ENCODE measurements around the gene HOXA13.

The HOXA13 gene

DNA sequence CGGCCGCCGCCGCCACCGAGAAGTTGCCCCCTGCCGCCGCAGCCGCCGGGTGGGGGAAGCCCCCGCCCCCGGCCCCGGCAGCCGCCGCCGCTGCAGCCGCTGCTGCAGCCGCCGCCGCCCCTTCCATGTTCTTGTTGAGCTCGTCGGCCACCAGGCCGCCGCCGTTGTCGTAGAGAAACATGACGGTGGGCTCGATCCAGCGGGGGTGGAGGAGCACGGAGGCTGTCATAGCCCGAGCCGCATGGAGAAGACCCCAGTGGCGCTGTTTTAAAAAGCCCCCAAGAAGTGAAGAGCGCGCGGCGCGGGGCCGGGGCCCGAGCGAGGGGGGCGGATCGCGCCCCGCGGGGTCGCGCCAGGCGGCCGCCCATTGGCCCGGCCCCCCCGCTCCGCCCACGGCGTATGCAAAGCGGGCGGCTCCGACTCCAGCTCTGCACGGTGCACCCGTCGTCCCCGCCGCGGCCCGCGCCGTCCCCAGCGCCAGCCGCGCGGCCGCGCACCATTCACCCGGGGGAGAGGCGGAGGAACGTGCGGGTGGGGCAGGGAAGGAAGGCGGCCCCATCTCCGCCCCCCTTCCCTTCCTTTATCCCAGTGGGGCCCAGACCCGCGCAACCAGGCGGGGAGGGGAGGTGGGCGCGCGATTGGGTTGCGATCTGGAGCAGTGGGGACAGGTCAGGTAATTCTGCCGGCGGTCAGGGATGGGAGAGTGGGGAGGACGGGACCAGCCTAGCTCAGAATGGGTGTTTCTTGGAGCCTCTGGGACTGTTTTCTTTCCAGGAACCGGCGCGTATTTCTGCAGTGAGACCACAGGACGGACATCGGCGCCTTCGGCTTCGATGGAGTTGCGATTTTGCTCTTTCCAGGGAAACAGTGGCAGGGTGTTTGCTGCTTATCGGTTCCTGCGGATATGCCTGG is at the start of gene HOXA13:
TSS of gene HOXA13 (minus strand) at position 243 of the 912 bp plus-strand sequence. CDS start at position 229, 14 bp downstream.
- Histone ChIP-seq H3K27me3 (ENCODE audit: insufficient read depth, low read length) (peaks cover 99% of the 10 kb centered on the region), H3K36me3 (ENCODE audit: insufficient read depth, low read depth, low read length) (no peaks in the 10 kb centered on the region), H3K9ac (ENCODE audit: low read depth, low read length) (no peak within 1 kb of the TSS), H3K4me1 (ENCODE audit: insufficient read depth, low read length) (no peaks in the 10 kb centered on the region), H3K27ac (ENCODE audit: low read length) (no peak within 1 kb of the TSS), H3K9me3 (ENCODE audit: insufficient read depth, low read depth, low read length) (peaks cover 9% of the 10 kb centered on the region; the same call in 1 of the 2 replicates), H3K4me3 (ENCODE audit: low read length) (peak within 1 kb of the TSS; percentile 29; the same call in 1 of the 2 replicates)

- H3K27ac ChIP-seq (ENCODE audit: low read length) = no peak overlapping the region
- peaks cover 4% of the 10 kb centered on the region; the same call in 1 of the 2 replicates for H3K9me3 ChIP-seq (ENCODE audit: insufficient read depth, low read depth, low read length)
- peaks cover 100% of the 10 kb centered on the region for H3K27me3 ChIP-seq (ENCODE audit: insufficient read depth, low read length)
Measured at GRCh38 chr7:27248911-27249723, 49.2 kb upstream of the HOXA13 start.

GRCh38 chr7:27248427-27248806 is 48.5 kb upstream of the HOXA13 start:
- no peaks in the 10 kb centered on the region for H3K36me3 ChIP-seq (ENCODE audit: insufficient read depth, low read depth, low read length)
- H3K4me1 ChIP-seq (ENCODE audit: insufficient read depth, low read length) = peaks cover 5% of the 10 kb centered on the region
- H3K9ac ChIP-seq (ENCODE audit: low read depth, low read length) = no peak overlapping the region
- H3K4me3 ChIP-seq (ENCODE audit: low read length) = no peak overlapping the region
- H3K27me3 ChIP-seq (ENCODE audit: insufficient read depth, low read length) = peaks cover 100% of the 10 kb centered on the region
- no peak overlapping the region for H3K27ac ChIP-seq (ENCODE audit: low read length)
- H3K9me3 ChIP-seq (ENCODE audit: insufficient read depth, low read depth, low read length) = peaks cover 8% of the 10 kb centered on the region; the same call in 1 of the 2 replicates

More at GRCh38 chr7:27248911-27249723, 49.2 kb upstream of the HOXA13 start:
- no peak overlapping the region for H3K4me3 ChIP-seq (ENCODE audit: low read length)
- H3K9ac ChIP-seq (ENCODE audit: low read depth, low read length) = no peak overlapping the region
- H3K36me3 ChIP-seq (ENCODE audit: insufficient read depth, low read depth, low read length) = no peaks in the 10 kb centered on the region
- H3K4me1 ChIP-seq (ENCODE audit: insufficient read depth, low read length) = peaks cover 5% of the 10 kb centered on the region

GRCh38 chr7:27247452-27248426 is 47.8 kb upstream of the HOXA13 start:
- no peak overlapping the region for H3K9ac ChIP-seq (ENCODE audit: low read depth, low read length)
- no peak overlapping the region for H3K4me3 ChIP-seq (ENCODE audit: low read length)
- H3K27me3 ChIP-seq (ENCODE audit: insufficient read depth, low read length) = peaks cover 100% of the 10 kb centered on the region
- H3K27ac ChIP-seq (ENCODE audit: low read length) = no peak overlapping the region
- no peaks in the 10 kb centered on the region for H3K36me3 ChIP-seq (ENCODE audit: insufficient read depth, low read depth, low read length)
- peaks cover 5% of the 10 kb centered on the region for H3K4me1 ChIP-seq (ENCODE audit: insufficient read depth, low read length)
- H3K9me3 ChIP-seq (ENCODE audit: insufficient read depth, low read depth, low read length) = peaks cover 9% of the 10 kb centered on the region; the same call in 1 of the 2 replicates

- Histone ChIP-seq H3K36me3 (ENCODE audit: insufficient read depth, low read depth, low read length) (no peaks in the 10 kb centered on the region), H3K27me3 (ENCODE audit: insufficient read depth, low read length) (peaks cover 100% of the 10 kb centered on the region), H3K4me1 (ENCODE audit: insufficient read depth, low read length) (peaks cover 5% of the 10 kb centered on the region), H3K27ac (ENCODE audit: low read length) (no peak overlapping the region), H3K9ac (ENCODE audit: low read depth, low read length) (no peak overlapping the region), H3K9me3 (ENCODE audit: insufficient read depth, low read depth, low read length) (peaks cover 9% of the 10 kb centered on the region; the same call in 1 of the 2 replicates), H3K4me3 (ENCODE audit: low read length) (no peak overlapping the region)
Measured at GRCh38 chr7:27247000-27247399, 47.1 kb upstream of the HOXA13 start.

GRCh38 chr7:27245798-27246691 is 46.2 kb upstream of the HOXA13 start:
- H3K9me3 ChIP-seq (ENCODE audit: insufficient read depth, low read depth, low read length) = peaks cover 11% of the 10 kb centered on the region; the same call in 1 of the 2 replicates

DNA sequence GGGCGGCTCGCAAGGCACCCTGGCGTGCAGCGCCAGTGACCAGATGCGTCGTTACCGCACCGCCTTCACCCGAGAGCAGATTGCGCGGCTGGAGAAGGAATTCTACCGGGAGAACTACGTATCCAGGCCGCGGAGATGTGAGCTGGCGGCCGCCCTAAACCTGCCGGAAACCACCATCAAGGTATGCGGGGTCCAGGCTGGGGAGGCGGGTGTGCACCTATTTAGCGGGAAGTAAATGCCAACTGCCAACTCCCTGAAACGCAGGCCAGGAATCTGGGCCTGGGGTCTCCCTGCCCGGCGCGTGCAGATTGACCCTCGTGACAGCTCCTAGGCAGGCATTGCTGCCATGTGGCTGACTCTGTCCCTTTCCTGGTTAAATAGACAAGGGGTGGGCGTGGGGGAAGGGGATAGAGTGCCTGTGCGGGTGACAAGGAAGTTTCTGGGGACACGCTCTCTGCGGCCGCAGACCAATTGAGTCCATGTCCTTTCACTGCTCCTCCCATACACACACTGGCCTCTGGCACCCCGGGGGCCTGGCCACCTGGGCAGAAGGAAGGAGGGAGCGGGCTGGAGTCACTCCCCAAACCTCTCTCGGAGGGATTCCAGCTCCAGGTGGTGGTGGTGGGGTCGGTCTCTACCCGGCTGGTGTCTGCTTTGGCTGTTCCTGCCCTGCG is 45.4 kb upstream of the HOXA13 start:
- Histone ChIP-seq H3K36me3 (ENCODE audit: insufficient read depth, low read depth, low read length) (no peaks in the 10 kb centered on the region), H3K9me3 (ENCODE audit: insufficient read depth, low read depth, low read length) (peaks cover 11% of the 10 kb centered on the region; the same call in 1 of the 2 replicates), H3K4me3 (ENCODE audit: low read length) (peak overlapping the region; percentile 22; the same call in 1 of the 2 replicates), H3K27ac (ENCODE audit: low read length) (no peak overlapping the region), H3K9ac (ENCODE audit: low read depth, low read length) (no peak overlapping the region), H3K27me3 (ENCODE audit: insufficient read depth, low read length) (peaks cover 100% of the 10 kb centered on the region), H3K4me1 (ENCODE audit: insufficient read depth, low read length) (peaks cover 8% of the 10 kb centered on the region)

More at GRCh38 chr7:27245798-27246691, 46.2 kb upstream of the HOXA13 start:
- Histone ChIP-seq H3K9ac (ENCODE audit: low read depth, low read length) (no peak overlapping the region), H3K4me3 (ENCODE audit: low read length) (peak overlapping the region; percentile 22; the same call in 1 of the 2 replicates), H3K27ac (ENCODE audit: low read length) (no peak overlapping the region), H3K36me3 (ENCODE audit: insufficient read depth, low read depth, low read length) (no peaks in the 10 kb centered on the region), H3K27me3 (ENCODE audit: insufficient read depth, low read length) (peaks cover 100% of the 10 kb centered on the region), H3K4me1 (ENCODE audit: insufficient read depth, low read length) (peaks cover 6% of the 10 kb centered on the region)

DNA sequence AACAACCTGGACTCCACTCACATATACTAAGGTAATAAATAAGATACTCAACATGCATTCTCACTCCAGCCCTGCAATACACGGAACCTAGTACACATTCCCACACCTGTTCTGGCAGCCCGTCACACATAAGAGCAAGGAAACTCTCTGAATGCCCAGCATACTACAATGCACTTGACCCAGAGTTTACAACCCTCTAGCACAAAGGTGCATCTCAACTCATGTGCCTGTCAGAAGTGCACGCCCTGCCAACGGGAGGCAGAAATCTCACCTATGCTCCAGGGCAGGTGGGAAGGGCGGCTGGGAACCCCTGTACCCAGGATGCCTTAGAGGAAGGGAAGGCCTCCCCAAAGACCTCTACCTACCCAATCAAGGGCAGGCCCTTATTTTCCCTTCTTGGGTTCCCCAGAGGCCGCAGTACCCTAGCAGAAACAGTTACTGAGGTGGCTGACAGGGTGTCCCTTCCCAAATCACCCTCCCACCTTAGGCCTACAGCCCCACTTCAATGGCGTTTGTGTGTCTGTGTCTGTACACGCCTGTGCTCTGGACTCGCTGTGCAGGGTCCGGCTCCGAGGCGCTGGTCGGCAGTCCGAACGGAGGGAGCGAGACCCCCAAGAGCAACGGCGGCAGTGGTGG is 44.7 kb upstream of the HOXA13 start:
- Histone ChIP-seq H3K27me3 (ENCODE audit: insufficient read depth, low read length) (peaks cover 100% of the 10 kb centered on the region), H3K36me3 (ENCODE audit: insufficient read depth, low read depth, low read length) (no peaks in the 10 kb centered on the region), H3K4me1 (ENCODE audit: insufficient read depth, low read length) (peaks cover 8% of the 10 kb centered on the region), H3K9me3 (ENCODE audit: insufficient read depth, low read depth, low read length) (peaks cover 11% of the 10 kb centered on the region; the same call in 1 of the 2 replicates), H3K27ac (ENCODE audit: low read length) (no peak overlapping the region), H3K9ac (ENCODE audit: low read depth, low read length) (no peak overlapping the region), H3K4me3 (ENCODE audit: low read length) (no peak overlapping the region)

- Histone ChIP-seq H3K4me3 (ENCODE audit: low read length) (peak overlapping the region; percentile 40; the same call in 1 of the 2 replicates), H3K36me3 (ENCODE audit: insufficient read depth, low read depth, low read length) (no peaks in the 10 kb centered on the region), H3K27me3 (ENCODE audit: insufficient read depth, low read length) (peaks cover 100% of the 10 kb centered on the region), H3K9me3 (ENCODE audit: insufficient read depth, low read depth, low read length) (peaks cover 14% of the 10 kb centered on the region; the same call in 1 of the 2 replicates), H3K27ac (ENCODE audit: low read length) (no peak overlapping the region), H3K4me1 (ENCODE audit: insufficient read depth, low read length) (peaks cover 8% of the 10 kb centered on the region), H3K9ac (ENCODE audit: low read depth, low read length) (no peak overlapping the region)
Measured at GRCh38 chr7:27243340-27244163, 43.7 kb upstream of the HOXA13 start.
